Activated CD4-positive, alpha-beta T cell treated with anti-CD3 and anti-CD28 coated beads, Interleukin-2, amount 50 U/mL, for 48 hours (primary cell): ENCODE measurements around the gene PLCG1.

Source experiments
- DNase-seq, 2 experiments: peaks; one replicate each; pipeline ENCODE4 v3.0.0-alpha.2; 2020

Gene PLCG1

DNA sequence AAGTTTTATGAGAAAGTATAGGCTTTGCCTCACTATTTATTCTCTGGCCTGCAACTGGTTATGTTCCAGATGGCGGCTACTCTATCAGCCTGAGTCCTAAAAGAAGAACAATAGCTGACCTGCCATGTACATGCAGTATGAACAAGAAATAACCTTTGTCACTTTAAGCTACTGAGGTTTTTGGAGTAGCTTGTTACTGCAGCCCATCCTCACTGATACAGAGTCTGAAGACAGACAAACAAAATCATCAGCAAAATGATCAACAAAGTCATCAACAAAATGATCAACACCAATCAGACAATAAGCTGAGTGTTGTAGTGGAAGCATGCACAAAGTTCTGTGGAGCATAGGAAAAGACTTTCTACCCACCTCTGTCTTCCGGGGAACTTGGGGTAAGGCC lies 82.5 kb downstream of the PLCG1 start:
- no peak for DNase-seq

DNA sequence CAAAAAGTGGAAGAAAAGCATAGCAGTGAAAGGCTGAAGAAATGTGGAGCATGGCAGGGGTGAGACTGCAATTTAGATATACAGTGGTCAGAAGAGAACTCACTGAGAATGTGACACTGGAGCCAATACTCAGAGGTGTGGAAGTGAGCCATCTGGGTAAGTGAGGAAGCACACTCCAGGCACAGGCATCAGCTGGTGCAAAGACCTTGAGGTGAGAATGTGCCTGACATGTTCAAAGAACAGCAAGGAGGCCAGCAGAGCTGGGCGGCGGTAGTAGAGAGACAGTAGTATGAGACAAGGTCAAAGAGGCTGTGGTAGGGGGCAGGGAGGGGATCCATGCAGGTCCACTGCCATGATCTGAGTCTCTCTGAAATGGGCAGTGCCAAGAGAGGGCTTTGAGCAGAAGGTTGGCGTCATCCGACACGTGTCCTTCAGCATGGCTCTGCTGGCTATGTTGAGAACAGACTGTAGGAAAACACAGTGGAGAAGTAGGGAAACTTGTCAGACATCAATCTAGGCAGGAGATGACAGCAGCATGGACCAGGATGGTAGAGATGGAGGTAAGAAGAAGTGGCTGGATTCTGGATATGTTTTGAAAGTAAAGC lies 84.4 kb downstream of the PLCG1 start:
- DNase-seq: no peak

DNA sequence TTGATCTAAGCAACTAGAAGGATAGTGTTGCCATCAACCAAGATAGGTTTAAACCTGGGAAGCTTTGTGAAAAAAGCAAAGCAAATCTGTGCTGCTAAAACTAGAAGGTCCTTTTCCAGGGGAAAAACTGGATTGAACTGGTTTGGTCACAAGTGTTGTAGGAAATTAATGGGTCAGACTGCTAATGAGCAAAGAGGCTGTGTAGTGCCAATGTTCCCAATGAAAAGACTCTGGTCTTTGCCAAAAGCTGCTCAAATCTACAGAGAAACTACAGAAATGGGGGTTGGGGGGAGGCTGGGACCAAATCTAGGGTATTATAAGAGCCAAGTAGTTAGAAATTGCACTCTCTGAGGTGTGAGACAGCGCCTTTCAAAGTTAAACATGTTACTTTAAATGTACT lies 85.0 kb downstream of the PLCG1 start:
- DNase-seq: no peak

- DNase-seq: no peak
These were observed 85.4 kb downstream of the PLCG1 start for GRCh38 chr20:41222703-41223102.

DNA sequence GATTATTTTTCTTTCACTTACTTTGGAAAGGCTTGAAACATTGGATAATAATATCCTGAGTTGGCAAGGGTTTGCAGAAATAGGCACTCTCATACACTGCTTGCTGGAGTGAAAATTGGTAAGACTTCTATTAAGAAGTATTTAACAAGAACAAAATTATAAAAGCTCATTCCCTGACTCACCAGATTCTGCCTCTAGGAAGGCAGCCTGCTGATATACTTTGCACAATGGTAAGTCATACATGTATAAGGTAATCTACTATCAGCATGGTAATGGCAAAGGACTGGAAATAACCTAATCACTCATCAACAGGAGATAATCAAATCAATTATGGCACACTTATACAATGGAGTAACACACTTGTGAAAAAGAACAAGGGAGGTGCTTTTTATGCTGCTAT lies 85.8 kb downstream of the PLCG1 start:
- no peak for DNase-seq

DNA sequence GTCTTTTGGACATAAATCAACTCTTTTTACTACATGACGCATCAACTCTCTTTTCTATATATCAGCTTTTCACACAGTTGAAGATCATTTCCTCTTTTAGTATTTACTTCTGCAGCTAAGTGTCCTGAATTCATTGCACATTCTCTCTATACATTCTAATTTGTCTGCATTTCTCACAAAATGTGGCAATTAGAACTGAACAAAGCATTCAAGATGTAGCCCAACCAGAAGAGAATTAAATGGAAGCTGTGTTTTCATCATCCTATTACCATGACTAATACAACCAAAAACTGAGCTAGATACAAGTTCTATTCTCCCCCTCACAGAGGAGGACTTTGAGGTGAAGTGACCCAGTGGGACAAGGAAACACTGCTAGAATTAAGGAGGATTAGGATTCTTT lies 86.9 kb downstream of the PLCG1 start:
- no peak for DNase-seq

DNA sequence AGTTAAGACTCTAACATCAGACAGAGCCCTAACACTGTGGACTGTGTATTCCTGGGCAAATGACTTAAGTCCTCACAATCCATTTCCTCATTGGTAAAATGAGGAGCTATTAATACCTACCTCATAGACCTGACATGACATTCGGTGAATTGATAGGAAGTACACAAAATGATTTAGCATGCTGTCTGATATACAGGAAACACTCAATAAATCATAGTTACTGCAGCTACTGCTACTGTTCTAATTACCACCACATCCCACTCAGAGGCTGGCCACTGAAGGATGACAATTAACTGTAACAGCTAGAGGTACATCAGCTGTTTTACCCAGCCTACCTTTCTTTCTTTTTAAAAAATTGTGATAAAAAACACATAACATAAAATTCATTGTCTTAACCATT lies 87.7 kb downstream of the PLCG1 start:
- DNase-seq: no peak

GRCh38 chr20:41226426-41226825 lies 89.1 kb downstream of the PLCG1 start:
- DNase-seq: no peak
